ENCODE data around the gene PTHLH. TPM values are rescaled to one million over a fixed set of nuclear protein-coding genes. Genes with fewer than 3 reads are reported as not detected.
A peak's percentile ranks its signal among the peaks of the same experiment; 100 is the strongest.

The PTHLH gene
- total RNA-seq, 6 donors from 2014 or later: 0.44 to 2.9 (median 2.0) TPM; not detected in 3

GRCh38 chr12:27940756-27941402 is 31.7 kb downstream of the PTHLH start:
- no peaks in the 10 kb centered on the region for H3K9me3 ChIP-seq
- no peak for TF ChIP-seq EP300 (IDR thresholded peaks at IDR 0.05)
- no peak for TF ChIP-seq POLR2A (IDR thresholded peaks at IDR 0.05)
- TF ChIP-seq CTCF (IDR thresholded peaks at IDR 0.05): peak in 5 of 6 experiments; percentile 59 to 70 (median 62)
- no peak for TF ChIP-seq POLR2AphosphoS5 (IDR thresholded peaks at IDR 0.05)
- no peak overlapping the region for H3K27ac ChIP-seq
- H3K4me1 ChIP-seq: no peaks in the 10 kb centered on the region
- H3K36me3 ChIP-seq: no peaks in the 10 kb centered on the region
- 31 to 36% methylated on average over 4 of the region's 4 CpGs for WGBS, 2 donors
- H3K27me3 ChIP-seq: no peaks in the 10 kb centered on the region
- no peak overlapping the region for H3K4me3 ChIP-seq
- peak in 1 of 2 donors; percentile 63 for DNase-seq
- peak in 1 of 2 donors; percentile 80 for ATAC-seq (ENCODE audit: low FRiP score in 2 of 2)

GRCh38 chr12:27940245-27940644 is 32.3 kb downstream of the PTHLH start:
- ATAC-seq (ENCODE audit: low FRiP score in 2 of 2) (no peak), DNase-seq (no peak)
- Histone ChIP-seq H3K27ac (no peak overlapping the region), H3K9me3 (no peaks in the 10 kb centered on the region), H3K4me1 (no peaks in the 10 kb centered on the region), H3K27me3 (no peaks in the 10 kb centered on the region), H3K4me3 (no peak overlapping the region), H3K36me3 (no peaks in the 10 kb centered on the region)
- no peak for TF ChIP-seq EP300 (IDR thresholded peaks at IDR 0.05)
- no peak for TF ChIP-seq POLR2AphosphoS5 (IDR thresholded peaks at IDR 0.05)
- no peak for TF ChIP-seq CTCF (IDR thresholded peaks at IDR 0.05)
- no peak for TF ChIP-seq POLR2A (IDR thresholded peaks at IDR 0.05)
- WGBS, 2 donors: 77 to 90% methylated on average over 4 of the region's 4 CpGs

GRCh38 chr12:27937768-27938167 is 34.8 kb downstream of the PTHLH start:
- Histone ChIP-seq H3K4me3 (no peak overlapping the region), H3K27me3 (no peaks in the 10 kb centered on the region), H3K36me3 (no peaks in the 10 kb centered on the region), H3K27ac (no peak overlapping the region), H3K4me1 (no peaks in the 10 kb centered on the region), H3K9me3 (no peaks in the 10 kb centered on the region)
- no peak for ATAC-seq (ENCODE audit: low FRiP score in 2 of 2)
- WGBS, 2 donors: 33 to 39% methylated on average over 2 of the region's 2 CpGs
- no peak for DNase-seq
- no peak for TF ChIP-seq EP300 (IDR thresholded peaks at IDR 0.05)
- TF ChIP-seq POLR2A (IDR thresholded peaks at IDR 0.05): no peak
- TF ChIP-seq POLR2AphosphoS5 (IDR thresholded peaks at IDR 0.05): no peak
- TF ChIP-seq CTCF (IDR thresholded peaks at IDR 0.05): no peak

GRCh38 chr12:27936196-27936595 is 36.3 kb downstream of the PTHLH start:
- DNase-seq: no peak
- TF ChIP-seq POLR2AphosphoS5 (IDR thresholded peaks at IDR 0.05): no peak
- no peak for TF ChIP-seq EP300 (IDR thresholded peaks at IDR 0.05)
- TF ChIP-seq POLR2A (IDR thresholded peaks at IDR 0.05): no peak
- no peak for TF ChIP-seq CTCF (IDR thresholded peaks at IDR 0.05)
- H3K27me3 ChIP-seq: no peaks in the 10 kb centered on the region
- 80 to 89% methylated on average over 3 of the region's 3 CpGs for WGBS, 2 donors
- H3K4me1 ChIP-seq: no peaks in the 10 kb centered on the region
- H3K4me3 ChIP-seq: no peak overlapping the region
- ATAC-seq (ENCODE audit: low FRiP score in 2 of 2): no peak
- H3K9me3 ChIP-seq: no peaks in the 10 kb centered on the region
- no peaks in the 10 kb centered on the region for H3K36me3 ChIP-seq
- H3K27ac ChIP-seq: no peak overlapping the region

- Histone ChIP-seq H3K27ac (no peak overlapping the region), H3K9me3 (no peaks in the 10 kb centered on the region), H3K4me1 (no peaks in the 10 kb centered on the region), H3K27me3 (no peaks in the 10 kb centered on the region), H3K4me3 (no peak overlapping the region), H3K36me3 (no peaks in the 10 kb centered on the region)
- DNase-seq (no peak), ATAC-seq (ENCODE audit: low FRiP score in 2 of 2) (no peak)
- WGBS, 2 donors: 93 to 96% methylated on average over 1 of the region's 1 CpG
- TF ChIP-seq CTCF (IDR thresholded peaks at IDR 0.05) (no peak), POLR2A (IDR thresholded peaks at IDR 0.05) (no peak), EP300 (IDR thresholded peaks at IDR 0.05) (no peak), POLR2AphosphoS5 (IDR thresholded peaks at IDR 0.05) (no peak)
Measured at GRCh38 chr12:27934276-27934675, 38.3 kb downstream of the PTHLH start.
